WTC11 (cell line): ENCODE measurements around the gene ILKAP. TPM values are rescaled to one million over a fixed set of nuclear protein-coding genes. Genes with fewer than 3 reads are reported as not detected.

Source experiments
- ATAC-seq: fragments of 200-7000 bp; cut with Tn5 transposase; 2 replicates; pipeline ENCODE4 v1.10.0; 2021; ENCODE audit warnings: mild to moderate bottlenecking, moderate library complexity
- CTCF ChIA-PET: fragments of 300-600 bp; sonication (Branson Sonifier 250); formaldehyde crosslinking; loops from one replicate; lab custom pipeline; 2021; ENCODE audit warnings: antibody characterized with exemption; lab: Charles Lee
- POLR2A ChIA-PET: fragments of 350-600 bp; sonication (Branson Sonifier 250); formaldehyde crosslinking; loops from one replicate; lab custom pipeline; 2021; ENCODE audit warnings: antibody characterized with exemption; lab: Charles Lee
- DNase-seq: peaks from one replicate; pipeline ENCODE4 v3.0.0; 2021; ENCODE audit warnings: low spot score
- H3K27ac Mint-ChIP-seq: 2 replicates; pipeline ENCODE4 v1.8.0; 2021; ENCODE audit warnings: mixed read lengths
- H3K27me3 Mint-ChIP-seq: 2 replicates; pipeline ENCODE4 v1.8.0; 2021; ENCODE audit warnings: low read depth, mild to moderate bottlenecking, moderate library complexity, mixed read lengths
- H3K36me3 Mint-ChIP-seq: 2 replicates; pipeline ENCODE4 v1.8.0; 2021; ENCODE audit warnings: mixed read lengths
- H3K4me1 Mint-ChIP-seq: 2 replicates; pipeline ENCODE4 v1.8.0; 2022; ENCODE audit warnings: mixed read lengths
- H3K4me3 Mint-ChIP-seq: 2 replicates; pipeline ENCODE4 v1.8.0; 2021; ENCODE audit warnings: mild to moderate bottlenecking, moderate library complexity, mixed read lengths
- H3K9me3 Mint-ChIP-seq: 2 replicates; pipeline ENCODE4 v1.8.0; 2021; ENCODE audit warnings: mixed read lengths
- AR ChIP-seq: fragments of 250-450 bp; sonication (Bioruptor Pico); IDR thresholded peaks from 2 replicates; pipeline ENCODE4 v1.9.0; 2021; ENCODE audit warnings: mild to moderate bottlenecking
- CTCF ChIP-seq: fragments of 200-600 bp; IDR thresholded peaks from 2 replicates; pipeline ENCODE4 v1.8.0; 2022; ENCODE audit warnings: antibody characterized with exemption
- E2F4 ChIP-seq: sonication (generic); formaldehyde crosslinking; IDR thresholded peaks from 2 replicates; pipeline ENCODE4 v1.8.1; 2022; ENCODE audit warnings: low read depth, mild to moderate bottlenecking, moderate library complexity, missing genetic modification reagents, borderline replicate concordance
- ELF4 ChIP-seq: sonication (generic); formaldehyde crosslinking; IDR thresholded peaks from 2 replicates; pipeline ENCODE4 v1.8.1; 2022; ENCODE audit warnings: low read depth, mild to moderate bottlenecking, moderate library complexity, missing genetic modification reagents
- ERG ChIP-seq: fragments of 250-450 bp; sonication (Bioruptor Pico); IDR thresholded peaks from 2 replicates; pipeline ENCODE4 v1.8.0; 2021; ENCODE audit warnings: mild to moderate bottlenecking
- ESRRA ChIP-seq: sonication (generic); formaldehyde crosslinking; IDR thresholded peaks from 2 replicates; pipeline ENCODE4 v1.8.1; 2022; ENCODE audit warnings: mild to moderate bottlenecking, missing genetic modification reagents, borderline replicate concordance
- FOXJ3 ChIP-seq: sonication (generic); formaldehyde crosslinking; IDR thresholded peaks from 2 replicates; pipeline ENCODE4 v1.9.0; 2021; ENCODE audit warnings: missing genetic modification reagents, mild to moderate bottlenecking, borderline replicate concordance
- GTF2I ChIP-seq: fragments of 250-450 bp; sonication (Bioruptor Pico); conservative IDR thresholded peaks from 2 replicates; pipeline ENCODE4 v1.4.0; 2021; ENCODE audit warnings: mild to moderate bottlenecking
- JUN ChIP-seq: sonication (generic); formaldehyde crosslinking; IDR thresholded peaks from 2 replicates; pipeline ENCODE4 v1.8.0; 2023; ENCODE audit warnings: mild to moderate bottlenecking, missing genetic modification reagents
- MLX ChIP-seq: sonication (generic); formaldehyde crosslinking; IDR thresholded peaks from 2 replicates; pipeline ENCODE4 v1.8.1; 2023; ENCODE audit warnings: mild to moderate bottlenecking, missing genetic modification reagents, moderate library complexity
- NFE2L1 ChIP-seq: sonication (generic); formaldehyde crosslinking; IDR thresholded peaks from 2 replicates; pipeline ENCODE4 v1.8.1; 2023; ENCODE audit warnings: missing genetic modification reagents
- NFYB ChIP-seq: sonication (generic); formaldehyde crosslinking; conservative IDR thresholded peaks from 2 replicates; pipeline ENCODE4 v1.8.0; 2022; ENCODE audit warnings: low read depth, missing genetic modification reagents
- NR2C2 ChIP-seq: sonication (generic); formaldehyde crosslinking; IDR thresholded peaks from 2 replicates; pipeline ENCODE4 v1.8.0; 2022; ENCODE audit warnings: mild to moderate bottlenecking, missing genetic modification reagents
- PREB ChIP-seq: sonication (generic); formaldehyde crosslinking; IDR thresholded peaks from 2 replicates; pipeline ENCODE4 v1.8.1; 2022; ENCODE audit warnings: mild to moderate bottlenecking, missing genetic modification reagents, moderate library complexity, borderline replicate concordance
- PRRX2 ChIP-seq: fragments of 250-450 bp; sonication (Bioruptor Pico); IDR thresholded peaks from 2 replicates; pipeline ENCODE4 v1.8.0; 2021; ENCODE audit warnings: mild to moderate bottlenecking
- RELA ChIP-seq: sonication (generic); formaldehyde crosslinking; IDR thresholded peaks from 2 replicates; pipeline ENCODE4 v1.8.1; 2022; ENCODE audit warnings: missing genetic modification reagents, mild to moderate bottlenecking, borderline replicate concordance
- ZBTB21 ChIP-seq: sonication (generic); formaldehyde crosslinking; IDR thresholded peaks from 2 replicates; pipeline ENCODE4 v1.8.1; 2023; ENCODE audit warnings: mild to moderate bottlenecking, missing genetic modification reagents, borderline replicate concordance
- ZMAT4 ChIP-seq: fragments of 250-450 bp; sonication (Bioruptor Pico); IDR thresholded peaks from 2 replicates; pipeline ENCODE4 v1.9.0; 2021; ENCODE audit warnings: mild to moderate bottlenecking
- ZNF138 ChIP-seq: sonication (generic); formaldehyde crosslinking; conservative IDR thresholded peaks from 2 replicates; pipeline ENCODE4 v1.8.1; 2022; ENCODE audit warnings: mild to moderate bottlenecking, moderate library complexity, missing genetic modification reagents
- ZNF317 ChIP-seq: sonication (generic); formaldehyde crosslinking; IDR thresholded peaks from 2 replicates; pipeline ENCODE4 v1.8.1; 2023; ENCODE audit warnings: low read depth, mild to moderate bottlenecking, moderate library complexity, missing genetic modification reagents, borderline replicate concordance
- ZNF425 ChIP-seq: fragments of 250-450 bp; sonication (Bioruptor Pico); conservative IDR thresholded peaks from 2 replicates; pipeline ENCODE4 v1.9.0; 2021; ENCODE audit warnings: mild to moderate bottlenecking
- total RNA-seq: library from RNA; stranded (reverse); gene quantifications from 3 replicates; pipeline ENCODE4 v1.2.3, GENCODE V29; 2021

The ILKAP gene
- total RNA-seq, 1 experiment from 2014 or later, result 32.7 TPM

- Mint-ChIP-seq H3K27me3 (no peaks in the 10 kb centered on the region), H3K4me1 (no peaks in the 10 kb centered on the region), H3K4me3 (no peak overlapping the region), H3K27ac (no peak overlapping the region), H3K36me3 (no peaks in the 10 kb centered on the region), H3K9me3 (no peaks in the 10 kb centered on the region)
- TF ChIP-seq PRRX2, result no peak
- TF ChIP-seq ZBTB21 (CRISPR knock-in tag), result no peak
- TF ChIP-seq ZMAT4 (CRISPR knock-in tag), result no peak
- TF ChIP-seq ELF4 (CRISPR knock-in tag), result no peak
- no peak for TF ChIP-seq GTF2I
- no peak for TF ChIP-seq PREB (CRISPR knock-in tag)
- no peak for TF ChIP-seq E2F4 (CRISPR knock-in tag)
- no peak for TF ChIP-seq NFYB (CRISPR knock-in tag)
- no peak for TF ChIP-seq AR (CRISPR knock-in tag)
- TF ChIP-seq JUN (CRISPR knock-in tag), result no peak
- no peak for TF ChIP-seq FOXJ3 (CRISPR knock-in tag)
- no peak for TF ChIP-seq ZNF425 (CRISPR knock-in tag)
- no peak for TF ChIP-seq ZNF317 (CRISPR knock-in tag)
- ChIA-PET POLR2A (interaction anchor here (0.6 kb wide), 1 partner anchor 257 kb away, joined by 6 read pairs; no protein-coding TSS in a partner anchor), CTCF (interaction anchor here (0.8 kb wide), 1 partner anchor 14 kb away, joined by 3 read pairs; no protein-coding TSS in a partner anchor)
- ATAC-seq (no peak), DNase-seq (no peak)
These were observed 78.2 kb downstream of the ILKAP start for GRCh38 chr2:238125127-238125885.

- Mint-ChIP-seq H3K4me1 (no peaks in the 10 kb centered on the region), H3K27me3 (no peaks in the 10 kb centered on the region), H3K4me3 (no peak overlapping the region), H3K27ac (no peak overlapping the region), H3K9me3 (no peaks in the 10 kb centered on the region), H3K36me3 (no peaks in the 10 kb centered on the region)
- ChIA-PET CTCF (interaction anchor here (1.0 kb wide), 1 partner anchor 135 kb away, joined by 3 read pairs; no protein-coding TSS in a partner anchor), POLR2A (no interaction called here)
- ATAC-seq (no peak), DNase-seq (no peak)
- no peak for TF ChIP-seq NR2C2 (CRISPR knock-in tag)
- no peak for TF ChIP-seq RELA (CRISPR knock-in tag)
- TF ChIP-seq ERG, result no peak
- TF ChIP-seq MLX (CRISPR knock-in tag), result no peak
- TF ChIP-seq ESRRA, result no peak
- TF ChIP-seq CTCF, result no peak
- no peak for TF ChIP-seq ZNF138 (CRISPR knock-in tag)
- no peak for TF ChIP-seq NFE2L1 (CRISPR knock-in tag)
- TF ChIP-seq ZMAT4 (CRISPR knock-in tag), result no peak
These were observed 78.9 kb downstream of the ILKAP start for GRCh38 chr2:238124488-238125126.
